WI38 (cell line): ENCODE measurements around the gene DPH6.

ENCODE experiments used
- H3K4me3 ChIP-seq: 2 replicates; pipeline ENCODE4 v1.5.1; 2011; ENCODE audit warnings: low read depth, mild to moderate bottlenecking, control low read depth, low read length
- CTCF ChIP-seq: IDR thresholded peaks from 2 replicates; pipeline ENCODE4 v1.5.1; 2012; ENCODE audit warnings: low read depth, mild to moderate bottlenecking, control low read depth, low read length

Gene DPH6

GRCh38 chr15:35323141-35323540, 222.8 kb downstream of the DPH6 start:
- no peak for TF ChIP-seq CTCF
- no peak overlapping the region for H3K4me3 ChIP-seq

GRCh38 chr15:35321926-35322325, 224.0 kb downstream of the DPH6 start:
- no peak overlapping the region for H3K4me3 ChIP-seq
- TF ChIP-seq CTCF = no peak

GRCh38 chr15:35320911-35321310, 225.1 kb downstream of the DPH6 start:
- no peak for TF ChIP-seq CTCF
- H3K4me3 ChIP-seq = no peak overlapping the region
